ENCODE data around the gene PKP2.

PKP2 gene

DNA sequence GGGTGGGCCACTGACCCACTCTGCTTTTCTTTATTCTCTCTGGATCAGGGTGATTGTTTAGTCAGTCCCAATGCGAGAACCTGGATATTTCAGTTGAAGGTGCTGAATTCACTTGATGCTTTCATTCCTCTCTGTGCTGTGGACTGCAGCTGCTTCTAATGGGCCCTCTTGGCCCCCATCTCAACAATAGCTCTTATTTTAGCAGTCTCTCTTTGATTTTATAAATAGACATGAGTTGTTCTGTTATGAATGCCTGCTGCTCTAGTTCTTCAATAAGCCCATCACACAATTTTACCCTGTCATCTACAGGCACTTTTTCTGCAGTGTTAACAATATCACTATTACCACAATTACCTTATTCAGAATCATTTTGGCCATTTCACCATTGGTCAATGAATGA, 86.7 kb downstream of the PKP2 start:
- H3K36me3 ChIP-seq (ENCODE audit: insufficient read depth, low read length): no peaks in the 10 kb centered on the region
- H4K20me1 ChIP-seq (ENCODE audit: insufficient read depth, low read length): no peaks in the 10 kb centered on the region
- no peaks in the 10 kb centered on the region for H3F3A ChIP-seq (ENCODE audit: insufficient read depth, low read length)
- no peak overlapping the region for H3K9ac ChIP-seq (ENCODE audit: low read length)
- no peaks in the 10 kb centered on the region for H3K79me2 ChIP-seq (ENCODE audit: insufficient read depth, low read length)
- TF ChIP-seq, protein P1, sequence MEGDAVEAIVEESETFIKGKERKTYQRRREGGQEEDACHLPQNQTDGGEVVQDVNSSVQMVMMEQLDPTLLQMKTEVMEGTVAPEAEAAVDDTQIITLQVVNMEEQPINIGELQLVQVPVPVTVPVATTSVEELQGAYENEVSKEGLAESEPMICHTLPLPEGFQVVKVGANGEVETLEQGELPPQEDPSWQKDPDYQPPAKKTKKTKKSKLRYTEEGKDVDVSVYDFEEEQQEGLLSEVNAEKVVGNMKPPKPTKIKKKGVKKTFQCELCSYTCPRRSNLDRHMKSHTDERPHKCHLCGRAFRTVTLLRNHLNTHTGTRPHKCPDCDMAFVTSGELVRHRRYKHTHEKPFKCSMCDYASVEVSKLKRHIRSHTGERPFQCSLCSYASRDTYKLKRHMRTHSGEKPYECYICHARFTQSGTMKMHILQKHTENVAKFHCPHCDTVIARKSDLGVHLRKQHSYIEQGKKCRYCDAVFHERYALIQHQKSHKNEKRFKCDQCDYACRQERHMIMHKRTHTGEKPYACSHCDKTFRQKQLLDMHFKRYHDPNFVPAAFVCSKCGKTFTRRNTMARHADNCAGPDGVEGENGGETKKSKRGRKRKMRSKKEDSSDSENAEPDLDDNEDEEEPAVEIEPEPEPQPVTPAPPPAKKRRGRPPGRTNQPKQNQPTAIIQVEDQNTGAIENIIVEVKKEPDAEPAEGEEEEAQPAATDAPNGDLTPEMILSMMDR (IDR thresholded peaks at IDR 0.05; ENCODE audit: low read length): no peak
- no peak for TF ChIP-seq EZH2 (IDR thresholded peaks at IDR 0.05; ENCODE audit: borderline replicate concordance, low read length)
- H3K27ac ChIP-seq (ENCODE audit: low read depth, low read length, poor library complexity, severe bottlenecking): no peak overlapping the region
- H3K9me3 ChIP-seq (ENCODE audit: low read length): no peaks in the 10 kb centered on the region
- no peaks in the 10 kb centered on the region for H3K27me3 ChIP-seq (ENCODE audit: insufficient read depth, low read length)
- no peaks in the 10 kb centered on the region for H3K4me1 ChIP-seq (ENCODE audit: insufficient read depth, low read length, severe bottlenecking)
- H3K4me2 ChIP-seq (ENCODE audit: low read length): no peak overlapping the region
- H3K9me2 ChIP-seq (ENCODE audit: low read depth, low read length): no peaks in the 10 kb centered on the region
- no peak overlapping the region for H2AFZ ChIP-seq (ENCODE audit: low read length)
- H3K4me3 ChIP-seq (ENCODE audit: low read depth, low read length, poor library complexity, severe bottlenecking): no peak overlapping the region

DNA sequence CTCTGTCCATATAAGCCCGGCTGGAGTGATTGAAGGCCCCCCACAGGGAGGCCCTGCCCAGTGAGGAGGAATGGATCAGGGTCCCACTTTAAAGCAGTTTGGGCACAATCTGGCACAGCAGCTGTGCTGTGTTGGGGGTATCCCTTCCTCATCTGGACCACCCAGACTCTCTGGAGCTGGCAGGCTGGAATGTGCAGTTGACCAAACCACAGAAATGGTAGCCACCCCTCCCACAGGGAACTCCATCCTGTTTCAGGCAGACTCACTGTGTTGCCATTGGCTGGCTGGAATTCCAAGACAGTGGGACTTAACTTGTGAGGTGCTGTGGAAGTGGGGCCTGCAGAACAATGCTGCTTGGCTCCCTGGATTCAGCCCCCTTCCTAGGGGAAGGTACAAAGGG, 87.4 kb downstream of the PKP2 start:
- Histone ChIP-seq H3K27ac (ENCODE audit: low read depth, low read length, poor library complexity, severe bottlenecking) (no peak overlapping the region), H3K9me3 (ENCODE audit: low read length) (no peaks in the 10 kb centered on the region), H3K27me3 (ENCODE audit: insufficient read depth, low read length) (no peaks in the 10 kb centered on the region), H3K4me2 (ENCODE audit: low read length) (no peak overlapping the region), H3K9ac (ENCODE audit: low read length) (no peak overlapping the region), H3K9me2 (ENCODE audit: low read depth, low read length) (no peaks in the 10 kb centered on the region), H3K4me3 (ENCODE audit: low read depth, low read length, poor library complexity, severe bottlenecking) (no peak overlapping the region), H2AFZ (ENCODE audit: low read length) (no peak overlapping the region), H3F3A (ENCODE audit: insufficient read depth, low read length) (no peaks in the 10 kb centered on the region), H3K36me3 (ENCODE audit: insufficient read depth, low read length) (no peaks in the 10 kb centered on the region), H4K20me1 (ENCODE audit: insufficient read depth, low read length) (no peaks in the 10 kb centered on the region), H3K79me2 (ENCODE audit: insufficient read depth, low read length) (no peaks in the 10 kb centered on the region), H3K4me1 (ENCODE audit: insufficient read depth, low read length, severe bottlenecking) (no peaks in the 10 kb centered on the region)
- TF ChIP-seq EZH2 (IDR thresholded peaks at IDR 0.05; ENCODE audit: borderline replicate concordance, low read length): no peak
- TF ChIP-seq, protein P1 (IDR thresholded peaks at IDR 0.05; ENCODE audit: low read length): no peak

DNA sequence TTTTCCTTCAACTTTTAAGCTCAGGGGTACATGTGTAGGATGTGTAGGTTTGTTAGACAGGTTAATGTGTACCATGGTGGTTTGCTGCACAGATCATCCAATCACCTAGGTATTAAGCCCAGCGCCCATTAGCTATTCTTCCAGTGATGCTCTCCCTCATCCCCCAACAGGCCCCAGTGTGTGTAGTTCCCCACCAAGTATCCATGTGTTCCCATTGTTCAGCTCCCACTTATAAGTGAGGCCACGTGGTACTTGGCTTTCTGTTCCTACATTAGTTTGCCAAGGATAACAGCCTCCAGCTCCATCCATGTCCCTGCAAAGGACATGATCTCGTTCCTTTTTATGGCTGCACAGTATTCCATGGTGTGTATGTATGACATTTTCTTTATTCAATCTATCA, 92.3 kb downstream of the PKP2 start:
- no peaks in the 10 kb centered on the region for H3F3A ChIP-seq (ENCODE audit: insufficient read depth, low read length)
- no peaks in the 10 kb centered on the region for H3K9me3 ChIP-seq (ENCODE audit: low read length)
- no peaks in the 10 kb centered on the region for H4K20me1 ChIP-seq (ENCODE audit: insufficient read depth, low read length)
- no peak overlapping the region for H2AFZ ChIP-seq (ENCODE audit: low read length)
- no peaks in the 10 kb centered on the region for H3K36me3 ChIP-seq (ENCODE audit: insufficient read depth, low read length)
- no peaks in the 10 kb centered on the region for H3K4me1 ChIP-seq (ENCODE audit: insufficient read depth, low read length, severe bottlenecking)
- no peak overlapping the region for H3K9ac ChIP-seq (ENCODE audit: low read length)
- no peaks in the 10 kb centered on the region for H3K9me2 ChIP-seq (ENCODE audit: low read depth, low read length)
- no peaks in the 10 kb centered on the region for H3K27me3 ChIP-seq (ENCODE audit: insufficient read depth, low read length)
- H3K79me2 ChIP-seq (ENCODE audit: insufficient read depth, low read length): no peaks in the 10 kb centered on the region
- H3K4me3 ChIP-seq (ENCODE audit: low read depth, low read length, poor library complexity, severe bottlenecking): no peak overlapping the region
- no peak overlapping the region for H3K4me2 ChIP-seq (ENCODE audit: low read length)
- no peak for TF ChIP-seq EZH2 (IDR thresholded peaks at IDR 0.05; ENCODE audit: borderline replicate concordance, low read length)
- TF ChIP-seq, protein P1 (IDR thresholded peaks at IDR 0.05; ENCODE audit: low read length): no peak
- H3K27ac ChIP-seq (ENCODE audit: low read depth, low read length, poor library complexity, severe bottlenecking): no peak overlapping the region
